ENCODE measurements around the gene ZCRB1. TPM values are rescaled to one million over a fixed set of nuclear protein-coding genes. Genes with fewer than 3 reads are reported as not detected.

Gene ZCRB1
- total RNA-seq, 2 donors from 2014 or later, result 32.2 to 80.8 TPM

DNA sequence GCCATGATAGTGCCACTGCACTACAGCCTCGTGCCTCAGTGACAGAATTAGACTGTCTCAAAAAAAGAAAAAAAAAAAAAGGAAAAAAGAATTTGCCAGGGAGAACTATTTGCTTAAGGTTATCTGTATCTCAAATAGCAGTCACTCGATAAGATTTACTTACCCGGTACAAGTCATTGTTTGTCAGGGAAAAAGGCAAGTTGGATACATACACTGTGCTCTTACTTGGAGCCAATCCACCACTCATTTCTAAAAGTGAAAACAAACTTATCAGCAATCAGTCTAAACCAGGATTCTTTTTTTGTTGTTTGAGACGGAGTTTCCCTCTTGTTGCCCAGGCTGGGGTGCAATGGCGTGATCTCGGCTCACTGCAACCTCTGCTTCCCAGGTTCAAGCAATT is 2.0 kb downstream of the ZCRB1 start:
- H3K4me1 ChIP-seq, result peaks cover 44% of the 10 kb centered on the region
- peak in 1 of 4 donors; percentile 5 for DNase-seq
- no peaks in the 10 kb centered on the region for H3K9me3 ChIP-seq
- peak; percentile 51 for ATAC-seq
- intact Hi-C loops (cut with DNase I), result no loop called here
- H3K27me3 ChIP-seq, result no peaks in the 10 kb centered on the region
- no peak overlapping the region for H3K4me3 ChIP-seq
- WGBS, 2 donors, result 22 to 34% methylated on average over 6 of the region's 6 CpGs
- H3K36me3 ChIP-seq (replicated peaks in 1 of 2; ENCODE audit: insufficient read depth in 1 of 2, low read depth in 2 of 2), result no peaks in the 10 kb centered on the region
- peak overlapping the region in 2 of 4 donors; percentile 28 to 52 for H3K27ac ChIP-seq
- TF ChIP-seq, protein P1, sequence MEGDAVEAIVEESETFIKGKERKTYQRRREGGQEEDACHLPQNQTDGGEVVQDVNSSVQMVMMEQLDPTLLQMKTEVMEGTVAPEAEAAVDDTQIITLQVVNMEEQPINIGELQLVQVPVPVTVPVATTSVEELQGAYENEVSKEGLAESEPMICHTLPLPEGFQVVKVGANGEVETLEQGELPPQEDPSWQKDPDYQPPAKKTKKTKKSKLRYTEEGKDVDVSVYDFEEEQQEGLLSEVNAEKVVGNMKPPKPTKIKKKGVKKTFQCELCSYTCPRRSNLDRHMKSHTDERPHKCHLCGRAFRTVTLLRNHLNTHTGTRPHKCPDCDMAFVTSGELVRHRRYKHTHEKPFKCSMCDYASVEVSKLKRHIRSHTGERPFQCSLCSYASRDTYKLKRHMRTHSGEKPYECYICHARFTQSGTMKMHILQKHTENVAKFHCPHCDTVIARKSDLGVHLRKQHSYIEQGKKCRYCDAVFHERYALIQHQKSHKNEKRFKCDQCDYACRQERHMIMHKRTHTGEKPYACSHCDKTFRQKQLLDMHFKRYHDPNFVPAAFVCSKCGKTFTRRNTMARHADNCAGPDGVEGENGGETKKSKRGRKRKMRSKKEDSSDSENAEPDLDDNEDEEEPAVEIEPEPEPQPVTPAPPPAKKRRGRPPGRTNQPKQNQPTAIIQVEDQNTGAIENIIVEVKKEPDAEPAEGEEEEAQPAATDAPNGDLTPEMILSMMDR (IDR thresholded peaks at IDR 0.05), result no peak
- no peak for TF ChIP-seq POLR2A (IDR thresholded peaks at IDR 0.05)

DNA sequence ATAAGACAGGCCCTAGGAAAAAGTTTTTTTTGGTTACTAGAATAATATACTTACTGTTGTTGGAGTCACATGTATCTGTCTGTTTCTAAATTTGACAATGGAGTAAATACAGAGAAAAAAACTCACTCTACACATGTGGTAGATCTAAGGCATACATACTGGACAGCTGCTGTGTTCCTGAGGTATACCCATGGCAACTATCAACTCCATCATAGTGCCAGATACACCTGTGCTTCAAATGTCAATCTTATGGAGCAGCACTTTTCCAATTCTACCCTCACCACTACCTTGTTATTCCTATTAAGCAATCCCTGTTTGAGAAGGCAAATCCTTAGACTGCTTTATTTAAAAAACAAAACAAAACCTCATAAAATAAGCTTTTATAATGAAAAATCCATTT is 3.3 kb downstream of the ZCRB1 start:
- intact Hi-C loops (cut with DNase I), result no loop called here
- ATAC-seq, result peak; percentile 76
- H3K4me3 ChIP-seq, result no peak overlapping the region
- peaks cover 39% of the 10 kb centered on the region for H3K4me1 ChIP-seq
- H3K36me3 ChIP-seq (replicated peaks in 1 of 2; ENCODE audit: insufficient read depth in 1 of 2, low read depth in 2 of 2), result no peaks in the 10 kb centered on the region
- no peaks in the 10 kb centered on the region for H3K9me3 ChIP-seq
- H3K27ac ChIP-seq, result no peak overlapping the region
- DNase-seq, result peak in 3 of 4 donors; percentile 31 to 66 (median 63)
- H3K27me3 ChIP-seq, result no peaks in the 10 kb centered on the region
- TF ChIP-seq, protein P1 (IDR thresholded peaks at IDR 0.05), result no peak
- no peak for TF ChIP-seq POLR2A (IDR thresholded peaks at IDR 0.05)

DNA sequence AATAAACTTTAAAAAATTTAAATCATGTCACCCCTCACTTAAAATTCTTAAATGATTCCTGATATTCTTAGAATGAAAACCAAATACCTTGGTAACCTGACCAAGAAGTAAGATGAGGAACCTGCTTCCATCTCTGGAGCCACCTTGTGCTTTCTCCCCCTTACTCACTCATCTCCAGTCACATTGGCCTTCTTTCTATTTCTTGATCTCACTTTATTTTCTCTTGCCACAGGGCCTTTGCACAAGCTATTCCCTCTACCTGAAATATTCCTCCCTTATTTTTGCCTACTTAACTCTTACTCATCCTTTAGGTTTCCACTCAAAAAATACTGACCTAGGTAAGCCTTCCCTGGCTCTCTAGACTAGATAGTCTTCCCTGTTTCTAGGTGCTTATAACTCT is 5.1 kb downstream of the ZCRB1 start:
- Histone ChIP-seq H3K4me1 (peaks cover 29% of the 10 kb centered on the region), H3K27ac (no peak overlapping the region), H3K27me3 (no peaks in the 10 kb centered on the region), H3K9me3 (no peaks in the 10 kb centered on the region), H3K4me3 (no peak overlapping the region), H3K36me3 (replicated peaks in 1 of 2; ENCODE audit: insufficient read depth in 1 of 2, low read depth in 2 of 2) (no peaks in the 10 kb centered on the region)
- intact Hi-C loops (cut with DNase I), result no loop called here
- DNase-seq (no peak), ATAC-seq (no peak)
- TF ChIP-seq POLR2A (IDR thresholded peaks at IDR 0.05), result no peak
- TF ChIP-seq, protein P1 (IDR thresholded peaks at IDR 0.05), result no peak

DNA sequence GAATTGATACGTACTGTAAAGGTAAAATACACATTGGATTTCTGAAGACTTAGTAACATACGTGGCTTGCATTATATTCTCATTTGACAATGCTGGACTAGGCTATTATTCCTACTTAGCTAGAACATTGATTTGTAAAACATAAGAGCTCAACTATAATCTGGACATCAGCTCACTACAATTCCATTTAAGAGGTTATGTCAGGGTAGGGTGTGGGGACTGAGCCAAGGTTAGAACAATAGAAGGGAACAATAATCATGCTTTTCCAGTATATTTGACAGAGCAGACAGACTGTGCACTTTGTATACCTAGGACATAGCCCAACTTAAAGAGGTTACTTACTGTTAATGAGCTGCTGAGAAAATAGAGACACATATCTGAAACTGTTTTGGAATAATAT is 10.8 kb downstream of the ZCRB1 start:
- H3K9me3 ChIP-seq, result no peaks in the 10 kb centered on the region
- TF ChIP-seq, protein P1 (IDR thresholded peaks at IDR 0.05), result no peak
- no peak for TF ChIP-seq POLR2A (IDR thresholded peaks at IDR 0.05)
- peaks cover 0 to 3% of the 10 kb centered on the region in 2 donors for H3K36me3 ChIP-seq (replicated peaks in 1 of 2; ENCODE audit: insufficient read depth in 1 of 2, low read depth in 2 of 2)
- H3K4me1 ChIP-seq, result no peaks in the 10 kb centered on the region
- 90 to 96% methylated on average over 2 of the region's 2 CpGs for WGBS, 2 donors
- no peak for ATAC-seq
- no peaks in the 10 kb centered on the region for H3K27me3 ChIP-seq
- no peak overlapping the region for H3K4me3 ChIP-seq
- no peak overlapping the region for H3K27ac ChIP-seq
- no peak for DNase-seq
- intact Hi-C loops (cut with DNase I), result no loop called here

DNA sequence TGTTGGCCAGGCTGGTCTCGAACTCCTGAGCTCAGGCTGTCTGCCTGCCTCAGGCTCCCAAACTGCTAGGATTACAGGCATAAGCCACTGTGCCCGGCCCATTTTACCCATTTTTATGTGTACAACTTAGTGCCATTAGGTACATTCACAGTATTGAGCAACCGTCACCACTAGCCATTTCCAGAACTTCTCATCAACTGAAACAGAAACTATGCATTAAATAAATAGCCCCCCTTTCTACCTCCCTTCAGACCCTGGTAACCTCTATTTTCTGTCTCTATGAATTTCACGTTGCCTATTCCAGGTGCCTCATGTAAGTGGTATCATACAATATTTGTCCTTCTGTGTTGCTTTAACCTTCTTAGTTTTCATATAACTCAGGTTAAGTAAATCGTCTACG is 15.9 kb downstream of the ZCRB1 start:
- TF ChIP-seq, protein P1 (IDR thresholded peaks at IDR 0.05), result no peak
- Histone ChIP-seq H3K9me3 (no peaks in the 10 kb centered on the region), H3K4me1 (no peaks in the 10 kb centered on the region), H3K27me3 (no peaks in the 10 kb centered on the region), H3K36me3 (replicated peaks in 1 of 2; ENCODE audit: insufficient read depth in 1 of 2, low read depth in 2 of 2) (peaks cover 0 to 3% of the 10 kb centered on the region in 2 donors), H3K4me3 (no peak overlapping the region), H3K27ac (no peak overlapping the region)
- DNase-seq (no peak), ATAC-seq (no peak)
- 76 to 81% methylated on average over 6 of the region's 6 CpGs for WGBS, 2 donors
- intact Hi-C loops (cut with DNase I), result no loop called here
